GM12878 (cell line): Measurements from ENCODE around the gene COTL1. TPM values are rescaled to one million over a fixed set of nuclear protein-coding genes. Genes with fewer than 3 reads are reported as not detected.

Source experiments
- ATAC-seq: fragments of 200-7000 bp; cut with Tn5 transposase; 3 replicates; pipeline ENCODE4 v1.9.1; 2020; ENCODE audit warnings: mild to moderate bottlenecking, moderate library complexity
- BruUV-seq: library from RNA; stranded (reverse); fragments of 400-500 nt; replicated peaks from 2 replicates; lab custom pipeline; 2021; lab: Mats Ljungman, UMichigan
- CTCF ChIA-PET: fragments of 300-600 bp; sonication (Branson Sonifier 250); formaldehyde crosslinking; extraction: SDS; loops from one replicate; lab custom pipeline; 2021; ENCODE audit warnings: inconsistent platforms; lab: Yijun Ruan, JAX
- POLR2A ChIA-PET: fragments of 350-600 bp; formaldehyde crosslinking; extraction: SDS; loops from one replicate; lab custom pipeline; 2021; ENCODE audit warnings: inconsistent platforms; lab: Charles Lee
- RAD21 ChIA-PET: fragments of 300-600 bp; sonication (Branson Sonifier 250); formaldehyde crosslinking; loops from one replicate; lab custom pipeline; 2023; ENCODE audit warnings: antibody characterized with exemption; ENCODE audit not compliant: unreplicated experiment; lab: Charles Lee
- SMC1A ChIA-PET: fragments of 300-600 bp; sonication (Branson Sonifier 250); formaldehyde crosslinking; loops from one replicate; lab custom pipeline; 2023; ENCODE audit not compliant: unreplicated experiment, uncharacterized antibody; lab: Charles Lee
- DNase-seq: peaks from one replicate; pipeline ENCODE4 v3.0.0-alpha.2; 2011; ENCODE audit warnings: low read depth, low spot score
- FAIRE-seq: peaks from 3 replicates; lab custom pipeline; 2011; peaks lifted over from hg19 to GRCh38; lab: Jason Lieb, UNC
- H2AFZ ChIP-seq: 2 replicates; pipeline ENCODE4 v1.6.0; 2011; ENCODE audit warnings: low read depth, low read length, control low read depth; ENCODE audit not compliant: control insufficient read depth
- H3K27ac ChIP-seq: 2 replicates; pipeline ENCODE4 v1.5.1; 2011; ENCODE audit warnings: control low read depth; ENCODE audit not compliant: control insufficient read depth, insufficient read depth
- H3K27me3 ChIP-seq, 2 experiments: replicated peaks in 1 of 2; 2 replicates each; pipeline versions ENCODE4 v1.6.0 to v1.6.1; 2011; ENCODE audit warnings: low read length in 1 of 2; ENCODE audit not compliant: control insufficient read depth in 2 of 2, insufficient read depth in 2 of 2
- H3K36me3 ChIP-seq, 2 experiments: 2 replicates each; pipeline ENCODE4 v1.5.1; 2011; ENCODE audit warnings: low read length in 1 of 2; ENCODE audit not compliant: control insufficient read depth in 2 of 2, insufficient read depth in 2 of 2
- H3K4me1 ChIP-seq: 2 replicates; pipeline ENCODE4 v1.6.1; 2011; ENCODE audit warnings: mild to moderate bottlenecking, low read length, moderate library complexity, mixed read lengths; ENCODE audit not compliant: control insufficient read depth, insufficient read depth
- H3K4me2 ChIP-seq: 2 replicates; pipeline ENCODE4 v1.6.0; 2011; ENCODE audit warnings: control low read depth; ENCODE audit not compliant: control insufficient read depth, insufficient read depth
- H3K4me3 ChIP-seq: fragments of 200-600 bp; sonication (generic); 2 replicates; pipeline ENCODE4 v1.5.1; 2016
- H3K79me2 ChIP-seq: 2 replicates; pipeline ENCODE4 v1.6.0; 2011; ENCODE audit warnings: low read length; ENCODE audit not compliant: control insufficient read depth, insufficient read depth
- H3K9ac ChIP-seq: 2 replicates; pipeline ENCODE4 v1.8.0; 2011; ENCODE audit warnings: low read length, control low read depth, mixed read lengths; ENCODE audit not compliant: control insufficient read depth, insufficient read depth
- H3K9me3 ChIP-seq: replicated peaks from 3 replicates; pipeline ENCODE4 v1.5.1; 2011; ENCODE audit warnings: mild to moderate bottlenecking, low read length; ENCODE audit not compliant: control insufficient read depth, insufficient read depth
- H4K20me1 ChIP-seq: 2 replicates; pipeline ENCODE4 v1.6.0; 2011; ENCODE audit not compliant: control insufficient read depth, insufficient read depth
- ASH2L ChIP-seq: fragments of 300-600, 200-600 bp; sonication (generic); IDR thresholded peaks from 2 replicates; pipeline ENCODE4 v1.6.1; 2017; ENCODE audit warnings: low read depth, mild to moderate bottlenecking, borderline replicate concordance
- BCL11A ChIP-seq: IDR thresholded peaks from 2 replicates; pipeline ENCODE4 v1.6.1; 2011; ENCODE audit warnings: low read depth, low read length
- IRF4 ChIP-seq: IDR thresholded peaks from 2 replicates; pipeline ENCODE4 v1.6.1; 2011; ENCODE audit warnings: low read depth, low read length
- NBN ChIP-seq: fragments of 450-650 bp; IDR thresholded peaks from 2 replicates; pipeline ENCODE4 v1.6.1; 2016
- POLR2A ChIP-seq: IDR thresholded peaks from 2 replicates; pipeline ENCODE4 v1.6.1; 2011; ENCODE audit warnings: low read depth, mild to moderate bottlenecking, low read length
- RAD21 ChIP-seq: IDR thresholded peaks from 2 replicates; pipeline ENCODE4 v1.6.1; 2011; ENCODE audit warnings: mild to moderate bottlenecking, low read depth, low read length, moderate library complexity; ENCODE audit not compliant: insufficient read depth
- SMAD1 ChIP-seq: fragments of 450-650 bp; IDR thresholded peaks from 2 replicates; pipeline ENCODE4 v1.6.1; 2018; ENCODE audit warnings: mild to moderate bottlenecking, low read depth; ENCODE audit not compliant: partially characterized antibody
- TBL1XR1 ChIP-seq: IDR thresholded peaks from 2 replicates; pipeline ENCODE4 v1.6.1; 2012; ENCODE audit warnings: low read depth, low read length, improper control_type of control experiment
- WGBS: methylation state at CpG from one replicate; pipeline ENCODE4 v1.1.6; 2016; ENCODE audit warnings: low lambda C conversion rate; ENCODE audit not compliant: insufficient replicate concordance, insufficient coverage; ENCODE audit errors: missing lambda C conversion rate; 5-methylcytosine and 5-hydroxymethylcytosine counted together
- in situ Hi-C: fragments of 300-500 bp; cut with MboI; formaldehyde crosslinking; loops from 9 replicates; pipeline ENCODE4 v1.14.3; 2018; ENCODE audit warnings: mixed read lengths
- intact Hi-C: fragments of 100-400 bp; cut with micrococcal nuclease; formaldehyde crosslinking; loops from one replicate; pipeline ENCODE4 v1.14.2; 2022; ENCODE audit not compliant: unreplicated experiment
- polyA plus RNA-seq, 11 experiments: library from polyadenylated mRNA; depleted of rRNA in 4 of 11; unstranded in 6 of 11; stranded (reverse) in 5 of 11; fragments of >200 nt; fragmentation: Nextera tagmentation in 4 of 11; fragmentation: Illumina TruSeq in 1 of 11; extraction: Ambion mirVana in 4 of 11; extraction: Trizol in 1 of 11; gene quantifications; 1 replicate in 1 of 11; 2 replicates in 10 of 11; pipeline versions ENCODE4 v1.2.1 to v1.2.3, GENCODE V29; 2011 to 2016; ENCODE audit warnings: inconsistent platforms in 2 of 11, missing spikeins in 2 of 11, low read depth in 1 of 11
- total RNA-seq, 4 experiments: library from RNA; depleted of rRNA in 3 of 4; stranded (reverse); fragments of >200 nt in 3 of 4; fragmentation: Illumina TruSeq in 1 of 4; extraction: Trizol in 1 of 4; gene quantifications; 2 replicates each; pipeline versions ENCODE4 v1.2.1 to v1.2.3, GENCODE V29; 2013 to 2021
- TF ChIP-seq, protein P1 (sequence below): fragments of 450-650 bp; IDR thresholded peaks from 2 replicates; pipeline ENCODE4 v1.6.1; 2014; ENCODE audit warnings: mild to moderate bottlenecking

The COTL1 gene
- total and polyA plus RNA-seq, 10 of the 15 experiments (the other 5 are each of a cell fraction or from before 2014, with no cell fraction given): 140 to 894 (median 330) TPM

DNA sequence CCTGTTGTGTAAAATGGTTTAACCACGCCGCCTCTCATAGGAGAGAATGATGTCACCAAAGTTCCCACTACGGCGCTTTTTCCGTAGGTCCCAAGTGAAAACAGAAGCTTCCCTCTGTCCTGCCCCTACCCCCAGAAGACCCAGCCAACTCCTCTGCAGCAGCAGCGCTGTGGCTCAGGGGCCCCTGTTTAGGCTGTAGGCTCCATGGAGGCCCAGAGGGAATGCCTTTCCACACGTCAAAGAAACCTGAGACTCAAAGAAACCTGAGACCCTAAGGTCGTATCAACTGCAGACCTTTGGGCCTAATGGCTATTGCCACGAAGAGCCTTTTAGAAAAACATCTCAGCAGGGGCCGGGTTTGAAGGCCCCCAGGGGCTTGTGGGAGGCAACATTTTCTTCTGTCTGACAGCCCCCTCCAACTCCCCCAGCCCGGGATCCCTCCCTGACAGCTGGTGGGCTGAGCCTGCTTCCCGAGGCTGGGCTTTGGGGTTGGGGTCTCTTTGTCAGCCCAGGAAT lies 70.3 kb downstream of the COTL1 start:
- H2AFZ ChIP-seq: no peak overlapping the region
- H3K27ac ChIP-seq: no peak overlapping the region
- ATAC-seq: no peak
- WGBS: 58% methylated on average over 11 of the region's 12 CpGs
- no peak overlapping the region for H3K4me2 ChIP-seq
- FAIRE-seq: no peak
- no TSS peak for BruUV-seq
- no peaks in the 10 kb centered on the region for H3K36me3 ChIP-seq
- H3K27me3 ChIP-seq: peaks cover 0 to 2% of the 10 kb centered on the region in 2 experiments; a peak in 1 of 4 replicates
- H3K9ac ChIP-seq: no peak overlapping the region
- ChIA-PET RAD21 (no interaction called here), CTCF (no interaction called here), POLR2A (interaction anchor here (0.9 kb wide), 1 partner anchor 34 kb away, joined by 3 read pairs; no protein-coding TSS in a partner anchor), SMC1A (interaction anchor here (0.6 kb wide), 1 partner anchor 15 kb away, joined by 3 read pairs; no protein-coding TSS in a partner anchor)
- peaks cover 12% of the 10 kb centered on the region for H3K4me1 ChIP-seq
- in situ Hi-C loops: no loop called here
- H3K79me2 ChIP-seq: no peaks in the 10 kb centered on the region
- TF ChIP-seq BCL11A (no peak), ASH2L (no peak), SMAD1 (no peak), IRF4 (no peak), POLR2A (no peak), TBL1XR1 (no peak), RAD21 (no peak), NBN (no peak)
- TF ChIP-seq, protein P1, sequence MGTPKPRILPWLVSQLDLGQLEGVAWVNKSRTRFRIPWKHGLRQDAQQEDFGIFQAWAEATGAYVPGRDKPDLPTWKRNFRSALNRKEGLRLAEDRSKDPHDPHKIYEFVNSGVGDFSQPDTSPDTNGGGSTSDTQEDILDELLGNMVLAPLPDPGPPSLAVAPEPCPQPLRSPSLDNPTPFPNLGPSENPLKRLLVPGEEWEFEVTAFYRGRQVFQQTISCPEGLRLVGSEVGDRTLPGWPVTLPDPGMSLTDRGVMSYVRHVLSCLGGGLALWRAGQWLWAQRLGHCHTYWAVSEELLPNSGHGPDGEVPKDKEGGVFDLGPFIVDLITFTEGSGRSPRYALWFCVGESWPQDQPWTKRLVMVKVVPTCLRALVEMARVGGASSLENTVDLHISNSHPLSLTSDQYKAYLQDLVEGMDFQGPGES: no peak
- no peaks in the 10 kb centered on the region for H4K20me1 ChIP-seq
- DNase-seq: no peak
- intact Hi-C loops: no loop called here
- no peaks in the 10 kb centered on the region for H3K9me3 ChIP-seq
- H3K4me3 ChIP-seq: no peak overlapping the region
